Suprapubic skin (tissue), 4 donors: ENCODE results near the gene CASQ2. TPM values are rescaled to one million over a fixed set of nuclear protein-coding genes. Genes with fewer than 3 reads are reported as not detected.

Source experiments
- DNase-seq, 2 donors: peaks; one replicate each; pipeline ENCODE4 v3.0.0-alpha.2; 2019; ENCODE audit warnings: low spot score in 2 of 2
- H3K27ac ChIP-seq: fragments of 200-600 bp; sonication (generic); one replicate; pipeline ENCODE4 v1.5.1; 2019
- H3K27me3 ChIP-seq: fragments of 200-600 bp; sonication (generic); one replicate; pipeline ENCODE4 v1.5.1; 2019
- H3K36me3 ChIP-seq: fragments of 200-600 bp; sonication (generic); one replicate; pipeline ENCODE4 v1.5.1; 2019
- H3K4me1 ChIP-seq: fragments of 200-600 bp; sonication (generic); one replicate; pipeline ENCODE4 v1.5.1; 2019
- H3K4me3 ChIP-seq: fragments of 200-600 bp; sonication (generic); one replicate; pipeline ENCODE4 v1.5.1; 2019; ENCODE audit warnings: mild to moderate bottlenecking
- H3K9me3 ChIP-seq: fragments of 200-600 bp; sonication (generic); one replicate; pipeline ENCODE4 v1.5.1; 2019
- CTCF ChIP-seq, 2 donors: fragments of 200-600 bp in 1 of 2; fragments of 450-650 bp in 1 of 2; sonication (generic) in 1 of 2; IDR thresholded peaks; one replicate each; pipeline ENCODE4 v1.5.1; 2016 to 2019; ENCODE audit warnings: antibody characterized with exemption in 2 of 2, mild to moderate bottlenecking in 1 of 2, moderate library complexity in 1 of 2
- EP300 ChIP-seq: sonication (generic); formaldehyde crosslinking; IDR thresholded peaks from one replicate; pipeline ENCODE4 v1.6.1; 2017; ENCODE audit warnings: antibody characterized with exemption
- POLR2A ChIP-seq, 2 donors: fragments of 450-650 bp; IDR thresholded peaks; one replicate each; pipeline ENCODE4 v1.6.1; 2017; ENCODE audit warnings: antibody characterized with exemption in 2 of 2, mild to moderate bottlenecking in 2 of 2, moderate library complexity in 2 of 2
- POLR2AphosphoS5 ChIP-seq, 3 donors: sonication (generic); formaldehyde crosslinking; IDR thresholded peaks; one replicate each; pipeline ENCODE4 v1.6.1; 2017; ENCODE audit warnings: antibody characterized with exemption in 3 of 3
- WGBS: methylation state at CpG from one replicate; pipeline ENCODE4 v1.1.5; 2018; 5-methylcytosine and 5-hydroxymethylcytosine counted together
- total RNA-seq, 4 donors: library from RNA; depleted of rRNA; stranded (reverse); fragments of >200 nt; gene quantifications; one replicate each; pipeline ENCODE4 v1.1.0, GENCODE V29; 2016

CASQ2 gene
- total RNA-seq, 4 donors from 2014 or later = 1.5 to 3.6 (median 2.5) TPM

- no peaks in the 10 kb centered on the region for H3K36me3 ChIP-seq
- no peak for TF ChIP-seq CTCF (IDR thresholded peaks at IDR 0.05)
- TF ChIP-seq EP300 = no peak
- TF ChIP-seq POLR2AphosphoS5 (IDR thresholded peaks at IDR 0.05) = no peak
- no peak for TF ChIP-seq POLR2A (IDR thresholded peaks at IDR 0.05)
- no peak for DNase-seq
- H3K4me1 ChIP-seq = peaks cover 12% of the 10 kb centered on the region
- no peaks in the 10 kb centered on the region for H3K27me3 ChIP-seq
- no peak overlapping the region for H3K4me3 ChIP-seq
- no peak overlapping the region for H3K27ac ChIP-seq
- 67% methylated on average over 4 of the region's 4 CpGs for WGBS
- no peaks in the 10 kb centered on the region for H3K9me3 ChIP-seq
Measured at GRCh38 chr1:115732316-115732715, 36.2 kb downstream of the CASQ2 start.

- Histone ChIP-seq H3K4me3 (no peak overlapping the region), H3K36me3 (no peaks in the 10 kb centered on the region), H3K27ac (no peak overlapping the region), H3K9me3 (no peaks in the 10 kb centered on the region), H3K27me3 (no peaks in the 10 kb centered on the region), H3K4me1 (peaks cover 17% of the 10 kb centered on the region)
- DNase-seq = no peak
- WGBS = 88% methylated on average over 4 of the region's 4 CpGs
- no peak for TF ChIP-seq CTCF (IDR thresholded peaks at IDR 0.05)
- no peak for TF ChIP-seq POLR2A (IDR thresholded peaks at IDR 0.05)
- TF ChIP-seq EP300 = no peak
- no peak for TF ChIP-seq POLR2AphosphoS5 (IDR thresholded peaks at IDR 0.05)
Measured at GRCh38 chr1:115729756-115730155, 38.8 kb downstream of the CASQ2 start.

GRCh38 chr1:115728341-115728740 lies 40.2 kb downstream of the CASQ2 start:
- DNase-seq = no peak
- H3K27me3 ChIP-seq = no peaks in the 10 kb centered on the region
- no peaks in the 10 kb centered on the region for H3K9me3 ChIP-seq
- WGBS = 80% methylated on average over 1 of the region's 1 CpG
- peak overlapping the region; percentile 73 for H3K27ac ChIP-seq
- TF ChIP-seq CTCF (IDR thresholded peaks at IDR 0.05) = no peak
- no peak for TF ChIP-seq POLR2A (IDR thresholded peaks at IDR 0.05)
- no peak for TF ChIP-seq POLR2AphosphoS5 (IDR thresholded peaks at IDR 0.05)
- TF ChIP-seq EP300 = no peak
- H3K36me3 ChIP-seq = no peaks in the 10 kb centered on the region
- H3K4me3 ChIP-seq = no peak overlapping the region
- peaks cover 17% of the 10 kb centered on the region for H3K4me1 ChIP-seq

DNA sequence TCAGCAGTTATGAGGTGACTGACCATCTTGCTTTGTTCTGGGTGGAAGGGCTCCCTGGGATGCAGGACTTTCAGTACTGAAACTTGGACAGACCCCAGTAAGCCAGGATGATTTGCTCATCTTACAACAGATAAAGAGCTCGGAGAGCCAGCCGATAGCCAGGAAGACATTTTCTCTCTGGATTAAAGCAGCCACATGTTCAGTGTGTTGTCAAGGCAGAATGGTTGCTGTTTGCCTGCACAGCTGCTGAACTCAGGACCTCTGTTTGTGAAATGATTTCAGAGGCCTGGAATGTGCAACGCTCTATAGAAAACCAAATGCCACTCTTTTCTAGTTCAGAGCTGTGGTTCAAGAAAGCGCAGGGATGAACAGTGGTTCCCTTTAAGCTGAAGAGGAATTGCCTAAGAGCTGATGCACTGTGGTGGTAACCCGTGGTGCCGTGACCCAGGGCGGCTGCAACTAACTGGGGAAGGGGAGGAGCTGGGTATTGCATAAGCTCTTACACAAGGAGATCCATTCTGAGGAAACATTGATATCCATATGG lies 40.7 kb downstream of the CASQ2 start:
- no peaks in the 10 kb centered on the region for H3K36me3 ChIP-seq
- peak overlapping the region; percentile 73 for H3K27ac ChIP-seq
- no peak overlapping the region for H3K4me3 ChIP-seq
- peaks cover 17% of the 10 kb centered on the region for H3K4me1 ChIP-seq
- 50% methylated on average over 6 of the region's 7 CpGs for WGBS
- TF ChIP-seq POLR2AphosphoS5 (IDR thresholded peaks at IDR 0.05) (peak in 2 of 3 donors; percentile 38 to 86), POLR2A (IDR thresholded peaks at IDR 0.05) (no peak), EP300 (no peak)
- H3K27me3 ChIP-seq = no peaks in the 10 kb centered on the region
- H3K9me3 ChIP-seq = no peaks in the 10 kb centered on the region
- peak; percentile 82 to 85 for DNase-seq

GRCh38 chr1:115726570-115726969 lies 41.9 kb downstream of the CASQ2 start:
- no peak overlapping the region for H3K27ac ChIP-seq
- no peaks in the 10 kb centered on the region for H3K36me3 ChIP-seq
- H3K9me3 ChIP-seq = no peaks in the 10 kb centered on the region
- H3K27me3 ChIP-seq = no peaks in the 10 kb centered on the region
- peaks cover 17% of the 10 kb centered on the region for H3K4me1 ChIP-seq
- no peak overlapping the region for H3K4me3 ChIP-seq
- no peak for DNase-seq
- no peak for TF ChIP-seq POLR2AphosphoS5 (IDR thresholded peaks at IDR 0.05)
- TF ChIP-seq POLR2A (IDR thresholded peaks at IDR 0.05) = no peak
- no peak for TF ChIP-seq CTCF (IDR thresholded peaks at IDR 0.05)
- TF ChIP-seq EP300 = no peak

GRCh38 chr1:115726161-115726560 lies 42.4 kb downstream of the CASQ2 start:
- Histone ChIP-seq H3K27ac (no peak overlapping the region), H3K36me3 (no peaks in the 10 kb centered on the region), H3K27me3 (no peaks in the 10 kb centered on the region), H3K4me3 (no peak overlapping the region), H3K4me1 (peaks cover 17% of the 10 kb centered on the region), H3K9me3 (no peaks in the 10 kb centered on the region)
- DNase-seq = no peak
- TF ChIP-seq POLR2A (IDR thresholded peaks at IDR 0.05) = no peak
- TF ChIP-seq CTCF (IDR thresholded peaks at IDR 0.05) = no peak
- no peak for TF ChIP-seq POLR2AphosphoS5 (IDR thresholded peaks at IDR 0.05)
- TF ChIP-seq EP300 = no peak
- WGBS = 62% methylated on average over 3 of the region's 3 CpGs
